AG04449 (cell line): ENCODE measurements around the gene HSH2D.

Experiments used
- CTCF ChIA-PET: fragments of 350-600 bp; formaldehyde crosslinking; extraction: SDS; loops from one replicate; lab custom pipeline; 2021; ENCODE audit warnings: antibody characterized with exemption; lab: Yijun Ruan, JAX
- POLR2A ChIA-PET: fragments of 400-600, 350-600 bp; formaldehyde crosslinking; extraction: SDS; loops from one replicate; lab custom pipeline; 2020; ENCODE audit warnings: antibody characterized with exemption, inconsistent platforms; lab: Yijun Ruan, JAX
- DNase-seq: peaks from one replicate; pipeline ENCODE4 v3.0.0-alpha.2; 2010; ENCODE audit warnings: low read depth, low spot score
- H3K4me3 ChIP-seq: 2 replicates; pipeline ENCODE4 v1.5.1; 2011; ENCODE audit warnings: low read depth, mild to moderate bottlenecking, control low read depth, low read length
- CTCF ChIP-seq: IDR thresholded peaks from one replicate; pipeline ENCODE4 v1.5.1; 2011; ENCODE audit warnings: mild to moderate bottlenecking, moderate library complexity, low read length, control low read depth, inconsistent platforms; ENCODE audit not compliant: insufficient read depth; ENCODE audit errors: missing control alignments

The HSH2D gene

GRCh38 chr19:16143399-16144215 lies at the start of gene HSH2D:
Gene HSH2D (plus strand): TSS chr19:16143685. CDS start chr19:16148751, 5,066 bp downstream.
- no peak for DNase-seq
- ChIA-PET CTCF (interaction anchor here (0.7 to 1.2 kb wide), 2 partner anchors 9 to 15 kb away, joined by 3 read pairs; no protein-coding TSS in a partner anchor), POLR2A (interaction anchor here (0.6 kb wide), 2 partner anchors 66 to 78 kb away, joined by 3 read pairs; no protein-coding TSS in a partner anchor)
- H3K4me3 ChIP-seq, result no peak within 1 kb of the TSS
- TF ChIP-seq CTCF, result no peak

GRCh38 chr19:16094360-16095070 lies 49.0 kb upstream of the HSH2D start:
- POLR2A ChIA-PET, result interaction anchor here (0.7 to 2.2 kb wide), 5 partner anchors 9 to 19 kb away, joined by 3 to 15 read pairs (median 6); partner anchors contain the start of gene TPM4
- no peak overlapping the region for H3K4me3 ChIP-seq
- no peak for TF ChIP-seq CTCF
- no peak for DNase-seq
- CTCF ChIA-PET, result interaction anchor here (0.9 to 4.7 kb wide), 4 partner anchors 10 to 90 kb away, joined by 5 to 27 read pairs (median 18); partner anchors contain the start of genes FAM32A and RAB8A

GRCh38 chr19:16095071-16095571 lies 48.4 kb upstream of the HSH2D start:
- TF ChIP-seq CTCF, result no peak
- CTCF ChIA-PET, result interaction anchor here (0.8 to 4.7 kb wide), 6 partner anchors 8 to 91 kb away, joined by 3 to 27 read pairs (median 8); partner anchors contain the start of genes FAM32A and RAB8A
- DNase-seq, result no peak
- H3K4me3 ChIP-seq, result no peak overlapping the region
- POLR2A ChIA-PET, result interaction anchor here (0.9 to 2.2 kb wide), 4 partner anchors 9 to 20 kb away, joined by 6 to 15 read pairs (median 8); partner anchors contain the start of gene TPM4

- POLR2A ChIA-PET, result interaction anchor here (0.6 to 1.5 kb wide), 2 partner anchors 13 to 34 kb away, joined by 3 read pairs; no protein-coding TSS in a partner anchor
- no peak for TF ChIP-seq CTCF
- no peak for DNase-seq
- CTCF ChIA-PET, result interaction anchor here (0.7 to 4.7 kb wide), 6 partner anchors 10 to 287 kb away, joined by 3 to 27 read pairs (median 7); partner anchors contain the start of gene RAB8A
- no peak overlapping the region for H3K4me3 ChIP-seq
Measured at GRCh38 chr19:16096280-16096855, 47.1 kb upstream of the HSH2D start.

- no peak overlapping the region for H3K4me3 ChIP-seq
- ChIA-PET POLR2A (interaction anchor here (0.9 to 1.1 kb wide), 2 partner anchors 13 to 22 kb away, joined by 3 read pairs; partner anchors contain the start of gene TPM4), CTCF (interaction anchor here (1.6 to 2.9 kb wide), 2 partner anchors 13 to 57 kb away, joined by 4 to 13 read pairs; no protein-coding TSS in a partner anchor)
- DNase-seq, result no peak
- no peak for TF ChIP-seq CTCF
Measured at GRCh38 chr19:16098416-16098768, 45.1 kb upstream of the HSH2D start.
